KMS-11 (cell line): Measurements from ENCODE around the gene TCAP.

Source experiments
- H2AFZ ChIP-seq: fragments of 200-600 bp; sonication (generic); 2 replicates; pipeline ENCODE4 v1.6.1; 2016; ENCODE audit warnings: antibody characterized with exemption, mixed run types, low read depth
- H3K27ac ChIP-seq: fragments of 200-600 bp; sonication (generic); 2 replicates; pipeline ENCODE4 v1.6.1; 2016; ENCODE audit warnings: mild to moderate bottlenecking, mixed run types
- H3K27me3 ChIP-seq: fragments of 200-600 bp; sonication (generic); 2 replicates; pipeline ENCODE4 v1.6.1; 2017; ENCODE audit warnings: mild to moderate bottlenecking, low read depth, mixed run types, moderate library complexity; ENCODE audit not compliant: insufficient read depth
- H3K36me3 ChIP-seq: fragments of 200-600 bp; sonication (generic); 2 replicates; pipeline ENCODE4 v1.6.1; 2017; ENCODE audit warnings: mild to moderate bottlenecking, mixed run types; ENCODE audit not compliant: insufficient read depth
- H3K4me1 ChIP-seq: fragments of 200-600 bp; sonication (generic); 2 replicates; pipeline ENCODE4 v1.6.1; 2016; ENCODE audit warnings: mild to moderate bottlenecking, low read depth, mixed run types; ENCODE audit not compliant: poor library complexity, severe bottlenecking
- H3K4me2 ChIP-seq: fragments of 200-600 bp; sonication (generic); 2 replicates; pipeline ENCODE4 v1.7.0; 2016; ENCODE audit warnings: mild to moderate bottlenecking, mixed run types
- H3K4me3 ChIP-seq: fragments of 200-600 bp; sonication (generic); IDR thresholded peaks from 2 replicates; pipeline ENCODE4 v1.6.1; 2017; ENCODE audit warnings: low read depth, low read length, mixed read lengths; ENCODE audit not compliant: insufficient read depth
- H3K79me2 ChIP-seq: fragments of 200-600 bp; sonication (generic); 2 replicates; pipeline ENCODE4 v1.6.1; 2016; ENCODE audit warnings: low read depth, mixed run types; ENCODE audit not compliant: insufficient read depth
- H3K9ac ChIP-seq: fragments of 200-600 bp; sonication (generic); 2 replicates; pipeline ENCODE4 v1.6.1; 2016; ENCODE audit warnings: mild to moderate bottlenecking, mixed run types
- H4K20me1 ChIP-seq: fragments of 200-600 bp; sonication (generic); 2 replicates; pipeline ENCODE4 v1.6.1; 2016; ENCODE audit warnings: mild to moderate bottlenecking, mixed run types; ENCODE audit not compliant: insufficient read depth
- CTCF ChIP-seq: fragments of 200-600 bp; sonication (generic); conservative IDR thresholded peaks from 2 replicates; pipeline ENCODE4 v1.6.1; 2017; ENCODE audit warnings: low read depth, mild to moderate bottlenecking, antibody characterized with exemption, low read length, moderate library complexity, mixed read lengths

TCAP gene

GRCh38 chr17:39642291-39643074 is 22.7 kb upstream of the TCAP start:
- Histone ChIP-seq H4K20me1 (no peaks in the 10 kb centered on the region), H3K27me3 (no peaks in the 10 kb centered on the region), H3K4me3 (no peak overlapping the region), H3K9ac (no peak overlapping the region), H3K4me2 (no peak overlapping the region), H2AFZ (no peak overlapping the region), H3K4me1 (peaks cover 27% of the 10 kb centered on the region), H3K27ac (no peak overlapping the region), H3K79me2 (peaks cover 24% of the 10 kb centered on the region; the same call in 1 of the 2 replicates), H3K36me3 (no peaks in the 10 kb centered on the region)
- no peak for TF ChIP-seq CTCF

GRCh38 chr17:39643271-39643670 is 21.9 kb upstream of the TCAP start:
- Histone ChIP-seq H2AFZ (no peak overlapping the region), H3K4me2 (no peak overlapping the region), H3K4me3 (no peak overlapping the region), H3K27me3 (no peaks in the 10 kb centered on the region), H3K27ac (no peak overlapping the region), H4K20me1 (no peaks in the 10 kb centered on the region), H3K79me2 (peaks cover 17% of the 10 kb centered on the region; the same call in 1 of the 2 replicates), H3K9ac (no peak overlapping the region), H3K4me1 (peaks cover 20% of the 10 kb centered on the region), H3K36me3 (no peaks in the 10 kb centered on the region)
- TF ChIP-seq CTCF = no peak

- Histone ChIP-seq H2AFZ (no peak overlapping the region), H3K4me2 (no peak overlapping the region), H3K27me3 (no peaks in the 10 kb centered on the region), H3K9ac (no peak overlapping the region), H4K20me1 (no peaks in the 10 kb centered on the region), H3K4me3 (no peak overlapping the region), H3K36me3 (no peaks in the 10 kb centered on the region), H3K79me2 (peaks cover 4% of the 10 kb centered on the region; the same call in 1 of the 2 replicates), H3K27ac (no peak overlapping the region), H3K4me1 (peaks cover 2% of the 10 kb centered on the region)
- TF ChIP-seq CTCF = no peak
Observed at GRCh38 chr17:39647256-39647655, 17.9 kb upstream of the TCAP start.

GRCh38 chr17:39648616-39649366 is 16.4 kb upstream of the TCAP start:
- no peak overlapping the region for H3K27ac ChIP-seq
- TF ChIP-seq CTCF = no peak
- no peak overlapping the region for H2AFZ ChIP-seq
- H3K4me2 ChIP-seq = no peak overlapping the region
- no peaks in the 10 kb centered on the region for H3K36me3 ChIP-seq
- H3K4me1 ChIP-seq = peaks cover 2% of the 10 kb centered on the region
- no peaks in the 10 kb centered on the region for H4K20me1 ChIP-seq
- no peak overlapping the region for H3K9ac ChIP-seq
- H3K27me3 ChIP-seq = no peaks in the 10 kb centered on the region
- no peak overlapping the region for H3K4me3 ChIP-seq
- H3K79me2 ChIP-seq = peaks cover 4% of the 10 kb centered on the region; the same call in 1 of the 2 replicates
